Measurements from ENCODE around the gene PTDSS2. TPM values are rescaled to one million over a fixed set of nuclear protein-coding genes. Genes with fewer than 3 reads are reported as not detected.

The PTDSS2 gene
- total and polyA plus RNA-seq, 10 of the 15 experiments (the other 5 are each of a cell fraction or from before 2014, with no cell fraction given): 0.39 to 21.1 (median 10.8) TPM

- in situ Hi-C loops (cut with MboI): no loop called here
- intact Hi-C loops (cut with micrococcal nuclease; ENCODE audit: unreplicated experiment): no loop called here
- TF ChIP-seq FOXM1 (IDR thresholded peaks at IDR 0.05; ENCODE audit: low read depth, low read length) (no peak), EED (IDR thresholded peaks at IDR 0.05; ENCODE audit: low read depth) (no peak), IKZF1 (conservative IDR thresholded peaks at IDR 0.05) (no peak), RAD51 (IDR thresholded peaks at IDR 0.05) (no peak), CEBPB (IDR thresholded peaks at IDR 0.05; ENCODE audit: borderline replicate concordance in 1 of 2, low read depth in 2 of 2, low read length in 2 of 2) (no peak), BRCA1 (IDR thresholded peaks at IDR 0.05; ENCODE audit: low read depth, low read length) (no peak), YY1 (IDR thresholded peaks at IDR 0.05; ENCODE audit: low read depth, low read length) (no peak), SUPT20H (IDR thresholded peaks at IDR 0.05; ENCODE audit: borderline replicate concordance, control insufficient read depth, low read depth, low read length) (no peak), SRF (IDR thresholded peaks at IDR 0.05; ENCODE audit: low read depth in 2 of 2, low read length in 2 of 2) (no peak), RCOR1 (conservative IDR thresholded peaks at IDR 0.05; ENCODE audit: low read depth, low read length) (no peak), HDGF (IDR thresholded peaks at IDR 0.05) (no peak), POU2F2 (IDR thresholded peaks at IDR 0.05; ENCODE audit: borderline replicate concordance, low read depth, low read length) (no peak), ATF7 (IDR thresholded peaks at IDR 0.05; ENCODE audit: low read depth) (no peak)
- TF ChIP-seq, protein P1, sequence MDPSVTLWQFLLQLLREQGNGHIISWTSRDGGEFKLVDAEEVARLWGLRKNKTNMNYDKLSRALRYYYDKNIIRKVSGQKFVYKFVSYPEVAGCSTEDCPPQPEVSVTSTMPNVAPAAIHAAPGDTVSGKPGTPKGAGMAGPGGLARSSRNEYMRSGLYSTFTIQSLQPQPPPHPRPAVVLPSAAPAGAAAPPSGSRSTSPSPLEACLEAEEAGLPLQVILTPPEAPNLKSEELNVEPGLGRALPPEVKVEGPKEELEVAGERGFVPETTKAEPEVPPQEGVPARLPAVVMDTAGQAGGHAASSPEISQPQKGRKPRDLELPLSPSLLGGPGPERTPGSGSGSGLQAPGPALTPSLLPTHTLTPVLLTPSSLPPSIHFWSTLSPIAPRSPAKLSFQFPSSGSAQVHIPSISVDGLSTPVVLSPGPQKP (IDR thresholded peaks at IDR 0.05; ENCODE audit: low read depth, low read length): no peak
- ChIA-PET RAD21 (ENCODE audit: unreplicated experiment) (no interaction called here), CTCF (no interaction called here), POLR2A (no interaction called here), SMC1A (ENCODE audit: uncharacterized antibody, unreplicated experiment) (interaction anchor here (0.6 kb wide), 1 partner anchor 270 kb away, joined by 3 read pairs; the partner anchor contains the start of gene DEAF1)
- Histone ChIP-seq H3K36me3 (ENCODE audit: control insufficient read depth in 2 of 2, insufficient read depth in 2 of 2, low read length in 1 of 2) (no peaks in the 10 kb centered on the region), H3K4me1 (ENCODE audit: control insufficient read depth, insufficient read depth, low read length) (no peaks in the 10 kb centered on the region), H3K27me3 (replicated peaks in 1 of 2; ENCODE audit: control insufficient read depth in 2 of 2, insufficient read depth in 2 of 2, low read length in 1 of 2) (no peaks in the 10 kb centered on the region), H2AFZ (ENCODE audit: control insufficient read depth, low read depth, low read length) (no peak overlapping the region), H3K9me3 (replicated peaks; ENCODE audit: control insufficient read depth, insufficient read depth, low read length) (no peaks in the 10 kb centered on the region), H4K20me1 (ENCODE audit: control insufficient read depth, insufficient read depth) (no peaks in the 10 kb centered on the region), H3K27ac (ENCODE audit: control insufficient read depth, insufficient read depth) (no peak overlapping the region), H3K4me2 (ENCODE audit: control insufficient read depth, insufficient read depth) (no peak overlapping the region), H3K9ac (ENCODE audit: control insufficient read depth, insufficient read depth, low read length) (no peak overlapping the region), H3K79me2 (ENCODE audit: control insufficient read depth, insufficient read depth, low read length) (no peaks in the 10 kb centered on the region), H3K4me3 (no peak overlapping the region)
- FAIRE-seq (no peak), DNase-seq (ENCODE audit: low read depth, low spot score) (no peak), ATAC-seq (no peak)
- 84% methylated on average over 4 of the region's 4 CpGs for WGBS (ENCODE audit: insufficient coverage, insufficient replicate concordance, low lambda C conversion rate, missing lambda C conversion rate)
- BruUV-seq (replicated peaks): no TSS peak
Measured at GRCh38 chr11:425301-425700, 24.8 kb upstream of the PTDSS2 start.

Data from GM12878 (cell line).